GM12892 (cell line): Measurements from ENCODE around the gene TALDO1.
A peak's percentile ranks its signal among the peaks of the same experiment; 100 is the strongest.
"Not testable (repeated sequence)": the region's sequence is repeated elsewhere in the genome, so short reads cannot be mapped to it uniquely, and the experiment has no call there.

Experiments used
- DNase-seq: peaks from one replicate; pipeline ENCODE4 v3.0.0; 2011; ENCODE audit not compliant: insufficient read length
- FAIRE-seq: peaks from 2 replicates; lab custom pipeline; 2011; peaks lifted over from hg19 to GRCh38; lab: Jason Lieb, UNC
- POLR2A ChIP-seq: IDR thresholded peaks from 2 replicates; pipeline ENCODE4 v1.6.1; 2011; ENCODE audit warnings: low read depth, low read length, control low read depth
- POLR2AphosphoS5 ChIP-seq: IDR thresholded peaks from 2 replicates; pipeline ENCODE4 v1.6.1; 2011; ENCODE audit warnings: low read depth, low read length, control low read depth
- TAF1 ChIP-seq: IDR thresholded peaks from 2 replicates; pipeline ENCODE4 v1.6.1; 2011; ENCODE audit warnings: low read depth, mild to moderate bottlenecking, control low read depth, low read length, borderline replicate concordance

TALDO1 gene

DNA sequence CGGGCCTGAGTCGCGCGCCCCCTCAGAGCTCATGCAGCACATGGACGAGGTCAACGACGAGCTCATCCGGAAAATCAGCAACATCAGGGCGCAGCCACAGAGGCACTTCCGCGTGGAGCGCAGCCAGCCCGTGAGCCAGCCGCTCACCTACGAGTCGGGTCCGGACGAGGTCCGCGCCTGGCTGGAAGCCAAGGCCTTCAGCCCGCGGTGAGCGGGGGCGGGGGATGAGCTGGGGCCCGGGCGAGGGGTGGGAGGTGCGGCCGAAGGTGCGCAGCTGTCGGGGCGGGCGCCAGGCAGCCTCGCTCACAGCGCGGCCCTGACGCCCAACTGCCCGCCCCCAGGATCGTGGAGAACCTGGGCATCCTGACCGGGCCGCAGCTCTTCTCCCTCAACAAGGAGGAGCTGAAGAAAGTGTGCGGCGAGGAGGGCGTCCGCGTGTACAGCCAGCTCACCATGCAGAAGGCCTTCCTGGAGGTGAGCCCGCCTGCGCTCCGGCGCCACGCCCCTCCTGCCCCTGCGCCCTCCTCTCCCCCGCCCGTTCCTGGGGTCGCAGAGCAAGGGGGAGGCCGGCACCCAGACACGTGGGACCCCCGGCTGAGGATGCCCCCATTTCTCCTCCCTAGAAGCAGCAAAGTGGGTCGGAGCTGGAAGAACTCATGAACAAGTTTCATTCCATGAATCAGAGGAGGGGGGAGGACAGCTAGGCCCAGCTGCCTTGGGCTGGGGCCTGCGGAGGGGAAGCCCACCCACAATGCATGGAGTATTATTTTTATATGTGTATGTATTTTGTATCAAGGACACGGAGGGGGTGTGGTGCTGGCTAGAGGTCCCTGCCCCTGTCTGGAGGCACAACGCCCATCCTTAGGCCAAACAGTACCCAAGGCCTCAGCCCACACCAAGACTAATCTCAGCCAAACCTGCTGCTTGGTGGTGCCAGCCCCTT is 20.7 kb upstream of the TALDO1 start:
- peak; percentile 32; the same call in 1 of the 2 replicates for TF ChIP-seq POLR2A
- TF ChIP-seq POLR2AphosphoS5: 0 out of 2 replicates have a peak, but pooled peaks have one; percentile 32
- no peak for TF ChIP-seq TAF1
- peak; percentile 72 for DNase-seq
- FAIRE-seq: peak; percentile 97

DNA sequence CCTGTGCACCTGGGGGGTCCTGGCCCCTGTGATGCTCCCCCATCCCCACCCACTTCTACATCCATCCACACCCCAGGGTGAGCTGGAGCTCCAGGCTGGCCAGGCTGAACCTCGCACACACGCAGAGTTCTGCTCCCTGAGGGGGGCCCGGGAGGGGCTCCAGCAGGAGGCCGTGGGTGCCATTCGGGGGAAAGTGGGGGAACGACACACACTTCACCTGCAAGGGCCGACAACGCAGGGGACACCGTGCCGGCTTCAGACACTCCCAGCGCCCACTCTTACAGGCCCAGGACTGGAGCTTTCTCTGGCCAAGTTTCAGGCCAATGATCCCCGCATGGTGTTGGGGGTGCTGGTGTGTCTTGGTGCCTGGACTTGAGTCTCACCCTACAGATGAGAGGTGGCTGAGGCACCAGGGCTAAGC is 20.0 kb upstream of the TALDO1 start:
- DNase-seq (no peak), FAIRE-seq (no peak)
- TF ChIP-seq POLR2A (no peak), TAF1 (no peak), POLR2AphosphoS5 (no peak)

GRCh38 chr11:727859-728748 is 19.2 kb upstream of the TALDO1 start:
- DNase-seq: peak; percentile 94
- peak; percentile 99 for FAIRE-seq
- TF ChIP-seq TAF1: no peak
- no peak for TF ChIP-seq POLR2A
- no peak for TF ChIP-seq POLR2AphosphoS5

- no peak for TF ChIP-seq TAF1
- no peak for TF ChIP-seq POLR2A
- TF ChIP-seq POLR2AphosphoS5: no peak
- no peak for FAIRE-seq
Observed at GRCh38 chr11:728901-729491, 18.3 kb upstream of the TALDO1 start.

DNA sequence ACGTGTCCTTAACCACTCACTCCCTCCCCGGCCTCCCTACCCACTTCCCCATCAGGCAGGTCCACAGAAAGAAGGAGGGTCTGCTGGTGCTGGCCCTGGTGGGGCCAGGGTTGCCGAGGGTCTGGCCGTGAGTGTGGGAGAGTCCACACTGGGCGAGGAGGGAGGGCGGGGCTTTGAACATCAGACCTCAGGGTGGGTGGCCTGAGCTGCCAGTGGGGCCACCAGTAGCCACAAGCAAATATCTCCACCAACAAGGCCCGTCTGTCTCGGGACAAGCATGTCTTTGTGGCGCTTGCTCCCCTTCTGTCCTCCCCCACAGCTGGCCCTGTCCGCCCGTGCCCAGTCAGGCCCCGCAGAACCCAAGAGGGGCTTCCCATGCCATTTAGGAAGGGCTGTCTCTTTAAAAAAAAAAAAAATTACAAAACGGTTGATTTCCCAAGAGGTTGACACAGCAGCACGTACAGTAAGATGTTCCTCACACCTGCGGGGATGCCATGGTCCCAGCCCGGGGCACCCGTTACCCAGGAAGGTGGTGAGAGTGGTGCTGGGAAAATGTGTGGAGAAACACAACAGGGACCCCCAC is 17.7 kb upstream of the TALDO1 start:
- DNase-seq: no peak
- FAIRE-seq: no peak
- TF ChIP-seq TAF1 (no peak), POLR2AphosphoS5 (no peak), POLR2A (no peak)

More at GRCh38 chr11:728901-729491, 18.3 kb upstream of the TALDO1 start:
- no peak for DNase-seq

DNA sequence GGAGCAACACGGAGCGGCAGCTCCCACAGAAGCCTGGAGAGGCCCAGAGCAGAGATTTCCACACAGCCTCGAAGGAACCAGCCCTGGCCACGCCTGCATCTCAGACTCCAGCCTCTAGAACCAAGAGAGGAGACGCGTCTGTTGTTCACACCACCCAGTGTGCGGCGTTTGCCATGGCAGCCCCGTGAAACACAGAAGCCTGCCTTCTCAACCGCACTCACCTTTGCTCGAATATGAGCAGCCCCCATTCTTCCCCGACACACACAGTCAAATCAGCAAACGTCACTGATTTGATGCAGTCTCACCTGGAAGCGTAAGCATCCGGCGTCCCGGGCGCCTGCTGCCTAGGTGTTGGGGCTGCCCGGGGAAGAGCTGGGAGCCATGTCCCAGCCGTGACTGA is 14.2 kb upstream of the TALDO1 start:
- DNase-seq (no peak), FAIRE-seq (no peak)
- TF ChIP-seq POLR2A: no peak
- no peak for TF ChIP-seq TAF1
- TF ChIP-seq POLR2AphosphoS5: no peak

GRCh38 chr11:734541-734940 is 12.7 kb upstream of the TALDO1 start:
- DNase-seq, FAIRE-seq: not testable (repeated sequence)

GRCh38 chr11:737366-737765 is 9.9 kb upstream of the TALDO1 start:
- FAIRE-seq (no peak), DNase-seq (no peak)
- no peak for TF ChIP-seq POLR2AphosphoS5
- TF ChIP-seq POLR2A: no peak
- TF ChIP-seq TAF1: no peak

DNA sequence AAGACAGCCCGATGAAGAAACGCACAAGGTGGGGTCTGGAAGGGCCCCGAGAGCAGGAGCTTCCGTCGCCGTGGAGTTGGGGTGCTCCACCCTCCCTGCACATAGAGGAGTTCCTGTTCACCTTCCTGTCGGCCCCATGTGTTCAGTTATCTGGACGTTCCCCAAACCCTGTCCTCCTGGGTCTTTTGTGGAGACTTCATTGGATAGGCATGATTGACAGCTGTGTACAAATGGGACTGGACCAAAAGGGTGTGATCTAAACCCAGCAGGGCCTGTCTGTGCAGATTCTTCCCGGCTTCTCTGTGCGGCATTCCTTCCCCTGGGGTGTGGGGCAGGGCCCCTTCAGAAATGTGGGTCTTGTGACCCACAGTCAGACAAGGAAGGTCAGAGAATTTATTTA is 9.4 kb upstream of the TALDO1 start:
- not testable (repeated sequence) for DNase-seq
- peak; percentile 46 for FAIRE-seq

DNA sequence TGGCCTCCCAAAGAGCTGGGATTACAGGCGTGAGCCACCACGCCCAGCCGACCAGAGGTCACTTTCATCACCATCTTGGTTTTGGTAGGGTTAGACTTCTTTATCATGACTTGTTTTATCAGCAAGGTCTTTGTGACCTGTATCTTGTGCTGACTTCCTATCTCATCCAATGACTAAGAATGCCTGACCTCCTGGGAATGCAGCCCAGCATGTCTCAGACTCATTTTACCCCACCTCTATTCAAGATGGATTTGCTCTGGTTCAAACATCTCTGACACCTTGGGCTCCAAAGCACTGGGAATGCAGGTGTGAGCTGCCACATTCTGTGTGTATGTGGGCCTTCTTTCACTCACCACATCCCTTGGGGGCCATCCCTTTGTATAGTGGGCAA is 5.1 kb upstream of the TALDO1 start:
- no peak for DNase-seq
- TF ChIP-seq POLR2AphosphoS5 (no peak), TAF1 (no peak), POLR2A (no peak)
- FAIRE-seq: no peak
